GM23248 (cell line): ENCODE results near the gene TMEM72. TPM values are rescaled to one million over a fixed set of nuclear protein-coding genes. Genes with fewer than 3 reads are reported as not detected.
A peak's percentile ranks its signal among the peaks of the same experiment; 100 is the strongest.

Experiments used
- DNase-seq: peaks from one replicate; pipeline ENCODE4 v3.0.0-alpha.2; 2015
- H2AFZ ChIP-seq: fragments of 200-600 bp; sonication (generic); 2 replicates; pipeline ENCODE4 v1.6.1; 2016; ENCODE audit warnings: antibody characterized with exemption
- H3F3A ChIP-seq: fragments of 200-600 bp; sonication (generic); 2 replicates; pipeline ENCODE4 v1.6.1; 2016; ENCODE audit warnings: mild to moderate bottlenecking, antibody characterized with exemption, mixed run types; ENCODE audit not compliant: insufficient read depth
- H3K27ac ChIP-seq: fragments of 200-600 bp; sonication (generic); 2 replicates; pipeline ENCODE4 v1.5.1; 2016; ENCODE audit warnings: mild to moderate bottlenecking
- H3K27me3 ChIP-seq: fragments of 200-600 bp; sonication (generic); replicated peaks from 2 replicates; pipeline ENCODE4 v1.6.1; 2016; ENCODE audit warnings: mild to moderate bottlenecking; ENCODE audit not compliant: insufficient read depth
- H3K36me3 ChIP-seq: fragments of 200-600 bp; sonication (generic); 2 replicates; pipeline ENCODE4 v1.6.1; 2016; ENCODE audit warnings: low read depth, mild to moderate bottlenecking
- H3K4me1 ChIP-seq: fragments of 200-600 bp; sonication (generic); 2 replicates; pipeline ENCODE4 v1.6.1; 2016; ENCODE audit warnings: mild to moderate bottlenecking; ENCODE audit not compliant: insufficient read depth
- H3K4me2 ChIP-seq: fragments of 200-600 bp; sonication (generic); one replicate; pipeline ENCODE4 v1.6.1; 2016; ENCODE audit warnings: mild to moderate bottlenecking; ENCODE audit not compliant: unreplicated experiment
- H3K4me3 ChIP-seq: fragments of 200-600 bp; sonication (generic); 2 replicates; pipeline ENCODE4 v1.5.1; 2016; ENCODE audit warnings: mild to moderate bottlenecking
- H3K79me2 ChIP-seq: fragments of 200-600 bp; sonication (generic); 2 replicates; pipeline ENCODE4 v1.6.1; 2016; ENCODE audit warnings: mild to moderate bottlenecking; ENCODE audit not compliant: insufficient read depth
- H3K9ac ChIP-seq: fragments of 200-600 bp; sonication (generic); 2 replicates; pipeline ENCODE4 v1.6.1; 2016; ENCODE audit warnings: mild to moderate bottlenecking
- H3K9me2 ChIP-seq: fragments of 200-600 bp; sonication (generic); 2 replicates; pipeline ENCODE4 v1.6.1; 2016; ENCODE audit warnings: mixed run types, mild to moderate bottlenecking, moderate library complexity; ENCODE audit not compliant: insufficient read depth
- H3K9me3 ChIP-seq: fragments of 200-600 bp; sonication (generic); one replicate; pipeline ENCODE4 v1.6.1; 2017; ENCODE audit warnings: low read depth
- H4K20me1 ChIP-seq: fragments of 200-600 bp; sonication (generic); 2 replicates; pipeline ENCODE4 v1.6.0; 2016; ENCODE audit not compliant: insufficient read depth
- EZH2 ChIP-seq: fragments of 200-600 bp; sonication (generic); IDR thresholded peaks from 2 replicates; pipeline ENCODE4 v1.6.1; 2018; ENCODE audit warnings: antibody characterized with exemption, mild to moderate bottlenecking; ENCODE audit not compliant: insufficient read depth, poor library complexity, severe bottlenecking
- EZH2phosphoT487 ChIP-seq: fragments of 200-600 bp; sonication (generic); IDR thresholded peaks from 2 replicates; pipeline ENCODE4 v1.6.1; 2018; ENCODE audit warnings: antibody characterized with exemption, moderate library complexity, mild to moderate bottlenecking, low read depth; ENCODE audit not compliant: insufficient read depth
- WGBS, 2 experiments: methylation state at CpG; one replicate each; pipeline ENCODE4 v1.1.6; 2015 to 2017; ENCODE audit warnings: low lambda C conversion rate in 2 of 2, low coverage in 1 of 2; ENCODE audit errors: missing lambda C conversion rate in 2 of 2; 5-methylcytosine and 5-hydroxymethylcytosine counted together
- in situ Hi-C: fragments of 300-500 bp; cut with MboI; formaldehyde crosslinking; loops from 2 replicates; pipeline ENCODE4 v1.15.0; 2020
- polyA plus RNA-seq: library from polyadenylated mRNA; unstranded; fragments of >200 nt; fragmentation: Nextera tagmentation; extraction: Ambion mirVana; gene quantifications from 2 replicates; pipeline ENCODE4 v1.2.1, GENCODE V29; 2016
- total RNA-seq: library from RNA; depleted of rRNA; stranded (reverse); fragments of >200 nt; shearing (Covaris generic); gene quantifications from 2 replicates; pipeline ENCODE4 v1.2.3, GENCODE V29; 2014

Gene TMEM72
- total and polyA plus RNA-seq, 2 experiments from 2014 or later, result not detected

DNA sequence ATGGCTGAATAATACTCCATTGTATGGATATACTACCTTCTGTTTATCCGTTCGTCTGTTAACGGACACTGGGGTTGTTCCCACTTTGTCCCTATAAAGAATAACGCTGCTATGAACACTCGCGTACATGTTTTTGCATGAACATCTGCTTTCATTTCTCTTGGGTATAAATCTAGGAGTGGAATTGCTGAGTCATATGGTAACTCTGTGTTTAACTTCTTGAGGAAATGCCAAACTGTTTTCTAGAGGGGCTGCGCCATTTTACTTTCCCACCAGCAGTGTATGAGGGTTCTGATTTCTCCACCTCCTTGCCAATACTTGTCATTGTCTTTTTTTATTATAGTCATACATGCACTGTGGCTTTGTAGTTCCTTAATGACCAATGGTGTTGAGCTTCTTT lies 27.8 kb downstream of the TMEM72 start:
- 64 to 69% methylated on average over 7 of the region's 7 CpGs for WGBS, 2 experiments
- Histone ChIP-seq H3K4me2 (no peak overlapping the region), H4K20me1 (no peaks in the 10 kb centered on the region), H3K9me2 (no peaks in the 10 kb centered on the region), H3K9me3 (no peaks in the 10 kb centered on the region), H2AFZ (no peak overlapping the region), H3K4me1 (peaks cover 12% of the 10 kb centered on the region), H3K27ac (no peak overlapping the region), H3K36me3 (no peaks in the 10 kb centered on the region), H3F3A (no peaks in the 10 kb centered on the region; the same call in 1 of the 2 replicates), H3K79me2 (no peaks in the 10 kb centered on the region), H3K9ac (no peak overlapping the region), H3K4me3 (no peak overlapping the region), H3K27me3 (no peaks in the 10 kb centered on the region)
- TF ChIP-seq EZH2 (no peak), EZH2phosphoT487 (no peak)
- in situ Hi-C loops, result no loop called here
- peak; percentile 19 for DNase-seq

DNA sequence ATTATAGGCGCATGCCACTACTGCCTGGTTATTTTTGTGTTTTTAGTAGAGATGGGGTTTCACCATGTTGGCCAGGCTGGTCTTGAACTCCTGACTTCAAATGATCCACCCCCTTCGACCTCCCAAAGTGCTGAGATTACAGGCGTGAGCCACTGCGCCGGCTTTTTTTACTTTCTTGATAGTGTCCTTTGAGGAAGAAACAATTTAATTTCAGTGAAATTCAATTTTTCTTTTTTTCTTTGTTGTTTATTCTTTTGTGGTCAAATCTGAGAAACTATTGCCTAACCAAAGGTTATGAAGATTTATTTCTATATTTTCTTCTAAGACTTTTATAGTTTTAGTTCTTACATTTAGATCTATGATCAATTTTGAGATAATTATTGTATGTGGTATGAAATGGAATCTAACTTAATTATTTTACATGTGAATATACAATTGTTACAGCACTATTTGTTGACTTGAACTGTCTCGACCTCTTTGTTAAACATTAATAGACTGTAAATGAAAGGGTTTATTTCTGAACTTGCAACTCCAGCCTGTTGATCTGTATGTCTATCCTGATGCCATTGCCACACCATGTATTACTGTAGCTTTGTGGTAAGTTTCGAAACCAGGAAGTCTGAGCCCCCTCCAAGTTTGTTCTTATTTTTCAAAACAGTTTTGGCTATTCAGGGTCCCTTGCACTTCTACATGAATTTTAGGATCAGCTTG lies 28.7 kb downstream of the TMEM72 start:
- no peak overlapping the region for H3K9ac ChIP-seq
- peaks cover 12% of the 10 kb centered on the region for H3K4me1 ChIP-seq
- H2AFZ ChIP-seq, result no peak overlapping the region
- TF ChIP-seq EZH2phosphoT487 (no peak), EZH2 (no peak)
- H3F3A ChIP-seq, result no peaks in the 10 kb centered on the region; the same call in 1 of the 2 replicates
- H3K79me2 ChIP-seq, result no peaks in the 10 kb centered on the region
- H3K27me3 ChIP-seq, result 0 out of 2 replicates have a peak, but pooled peaks cover 3% of the 10 kb centered on the region
- H3K9me3 ChIP-seq, result no peaks in the 10 kb centered on the region
- H3K9me2 ChIP-seq, result no peaks in the 10 kb centered on the region
- no peak for DNase-seq
- WGBS, 2 experiments, result 72 to 76% methylated on average over 7 of the region's 7 CpGs
- H3K4me2 ChIP-seq, result no peak overlapping the region
- H3K36me3 ChIP-seq, result no peaks in the 10 kb centered on the region
- in situ Hi-C loops, result no loop called here
- H3K27ac ChIP-seq, result no peak overlapping the region
- no peaks in the 10 kb centered on the region for H4K20me1 ChIP-seq
- no peak overlapping the region for H3K4me3 ChIP-seq

DNA sequence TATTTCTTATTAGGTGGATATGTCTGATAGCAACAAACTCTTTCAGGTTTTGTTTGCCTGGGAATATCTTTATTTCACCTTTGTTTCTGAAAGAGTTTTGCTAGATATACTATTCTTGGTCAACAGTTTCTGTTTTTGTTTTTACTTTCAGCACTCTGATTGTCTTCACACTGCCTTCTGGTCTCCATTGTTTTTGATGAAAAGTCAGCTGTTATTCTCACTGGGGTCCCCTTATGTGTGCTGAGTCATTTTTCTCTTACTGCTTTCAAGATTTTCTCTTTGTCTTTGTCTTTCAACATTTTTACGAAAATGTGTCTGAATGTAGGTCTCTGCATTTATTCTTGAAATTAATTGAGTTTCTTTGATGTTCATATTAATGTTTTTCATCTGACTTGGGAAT lies 33.2 kb downstream of the TMEM72 start:
- H3K4me2 ChIP-seq, result no peak overlapping the region
- no peaks in the 10 kb centered on the region for H4K20me1 ChIP-seq
- TF ChIP-seq EZH2phosphoT487 (no peak), EZH2 (no peak)
- DNase-seq, result no peak
- H3K79me2 ChIP-seq, result no peaks in the 10 kb centered on the region
- no peaks in the 10 kb centered on the region for H3K9me3 ChIP-seq
- H3K4me1 ChIP-seq, result no peaks in the 10 kb centered on the region
- H3K4me3 ChIP-seq, result no peak overlapping the region
- H3F3A ChIP-seq, result no peaks in the 10 kb centered on the region
- H2AFZ ChIP-seq, result no peak overlapping the region
- H3K27me3 ChIP-seq, result 0 out of 2 replicates have a peak, but pooled peaks cover 3% of the 10 kb centered on the region
- no peak overlapping the region for H3K9ac ChIP-seq
- H3K9me2 ChIP-seq, result no peaks in the 10 kb centered on the region
- in situ Hi-C loops, result no loop called here
- WGBS, 2 experiments, result 13 to 23% methylated on average over 1 of the region's 1 CpG
- no peak overlapping the region for H3K27ac ChIP-seq
- H3K36me3 ChIP-seq, result no peaks in the 10 kb centered on the region

DNA sequence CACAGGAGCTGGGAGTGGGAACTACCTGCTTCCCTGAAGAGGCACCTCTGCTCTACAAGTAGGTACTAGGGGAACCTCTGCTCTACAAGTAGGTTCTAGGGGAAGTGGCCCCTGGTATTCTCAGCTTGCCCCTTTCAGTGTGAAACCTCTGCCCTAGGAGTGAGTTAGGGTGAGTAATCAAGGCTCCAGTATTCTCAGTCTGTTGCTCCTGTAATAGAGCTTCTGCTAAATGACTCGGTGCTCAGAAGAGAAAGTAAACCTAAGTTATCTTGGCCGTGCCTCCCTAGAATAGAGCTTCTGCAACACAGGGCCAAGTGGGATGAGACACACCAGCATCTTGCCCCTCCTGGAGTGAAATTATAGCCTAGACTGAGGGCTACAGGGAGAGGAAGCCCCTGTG lies 35.1 kb downstream of the TMEM72 start:
- TF ChIP-seq EZH2phosphoT487 (no peak), EZH2 (no peak)
- Histone ChIP-seq H3K9ac (no peak overlapping the region), H3K27me3 (0 out of 2 replicates have a peak, but pooled peaks cover 3% of the 10 kb centered on the region), H3K4me1 (no peaks in the 10 kb centered on the region), H4K20me1 (no peaks in the 10 kb centered on the region), H3K9me3 (no peaks in the 10 kb centered on the region), H3K4me3 (no peak overlapping the region), H3K9me2 (no peaks in the 10 kb centered on the region), H3K4me2 (no peak overlapping the region), H3F3A (no peaks in the 10 kb centered on the region), H2AFZ (no peak overlapping the region), H3K79me2 (no peaks in the 10 kb centered on the region), H3K36me3 (no peaks in the 10 kb centered on the region), H3K27ac (no peak overlapping the region)
- in situ Hi-C loops, result no loop called here
- WGBS, 2 experiments, result 39 to 57% methylated on average over 2 of the region's 2 CpGs
- peak; percentile 57 for DNase-seq
